ENCODE measurements around the gene RASGEF1C. TPM values are rescaled to one million over a fixed set of nuclear protein-coding genes. Genes with fewer than 3 reads are reported as not detected.

The RASGEF1C gene
- total and polyA plus RNA-seq, 2 of the 13 experiments (the other 11 are each of a cell fraction or from before 2014, with no cell fraction given) = not detected

- TF ChIP-seq KAT2B (IDR thresholded peaks at IDR 0.05; ENCODE audit: borderline replicate concordance, low read depth, low read length) = no peak
- no peak for TF ChIP-seq ZNF775 (CRISPR knock-in tag; IDR thresholded peaks at IDR 0.05; ENCODE audit: borderline replicate concordance)
- TF ChIP-seq KDM1A (CRISPR knock-in tag; IDR thresholded peaks at IDR 0.05) = no peak
- TF ChIP-seq ZNF414 (CRISPR knock-in tag; IDR thresholded peaks at IDR 0.05) = no peak
- no peak for TF ChIP-seq ZNF24 (IDR thresholded peaks at IDR 0.05)
- no peak for TF ChIP-seq NFE2L1 (CRISPR knock-in tag; IDR thresholded peaks at IDR 0.05; ENCODE audit: borderline replicate concordance)
- no peak for TF ChIP-seq ZMAT5 (CRISPR knock-in tag; IDR thresholded peaks at IDR 0.05; ENCODE audit: borderline replicate concordance, low read depth)
- no peak for TF ChIP-seq ZNF232 (CRISPR knock-in tag; IDR thresholded peaks at IDR 0.05; ENCODE audit: borderline replicate concordance)
- TF ChIP-seq ARNTL (CRISPR knock-in tag; IDR thresholded peaks at IDR 0.05) = no peak
These were observed 8.8 kb upstream of the RASGEF1C start (continued) for GRCh38 chr5:180217797-180218196.

GRCh38 chr5:180216646-180217171 lies 7.7 kb upstream of the RASGEF1C start:
- Histone ChIP-seq H3K27ac (ENCODE audit: extremely low read length, insufficient read depth, low read length) (no peak overlapping the region), H3K79me2 (ENCODE audit: insufficient read depth, low read length) (no peaks in the 10 kb centered on the region), H3K27me3 (ENCODE audit: control insufficient read depth in 1 of 2, insufficient read depth in 2 of 2, low read length in 2 of 2) (peaks cover 0 to 5% of the 10 kb centered on the region in 2 experiments; a peak in 2 of 5 replicates), H3K4me3 (replicated peaks in 1 of 3; ENCODE audit: insufficient read depth in 1 of 3, low read depth in 2 of 3, low read length in 3 of 3) (no peak overlapping the region), H2AFZ (ENCODE audit: low read length) (no peak overlapping the region), H3K4me1 (ENCODE audit: insufficient read depth, low read length) (no peaks in the 10 kb centered on the region), H3K9me3 (ENCODE audit: low read length) (no peaks in the 10 kb centered on the region), H3K9ac (ENCODE audit: insufficient read depth, low read depth, low read length) (no peak overlapping the region), H4K20me1 (ENCODE audit: insufficient read depth, low read length) (no peaks in the 10 kb centered on the region), H3K4me2 (ENCODE audit: low read depth, low read length) (no peak overlapping the region), H3K36me3 (replicated peaks in 1 of 2; ENCODE audit: control insufficient read depth in 1 of 2, insufficient read depth in 2 of 2, low read length in 2 of 2) (no peaks in the 10 kb centered on the region)
- WGBS (ENCODE audit: low lambda C conversion rate) = 41% methylated on average over 11 of the region's 15 CpGs
- in situ Hi-C loops (cut with HindIII; ENCODE audit: extremely low pct_ligation_motif_present, low pct_unique_long_range_greater_than_20kb) (loop anchor here (25.0 kb wide), 1 partner anchor 246 kb away; no protein-coding TSS in a partner anchor), intact Hi-C loops (cut with micrococcal nuclease; ENCODE audit: unreplicated experiment) (no loop called here)
- ATAC-seq (no peak), FAIRE-seq (no peak), DNase-seq (ENCODE audit: low spot score) (no peak)
- ChIA-PET POLR2A (no interaction called here), CTCF (ENCODE audit: low intra/inter-chr PET ratio, low total read pairs) (no interaction called here)
- no TSS peak for BruUV-seq (replicated peaks)
- TF ChIP-seq ZFP37 (CRISPR knock-in tag; IDR thresholded peaks at IDR 0.05; ENCODE audit: borderline replicate concordance) = no peak
- TF ChIP-seq ZNF546 (CRISPR knock-in tag; conservative IDR thresholded peaks at IDR 0.05) = no peak
- no peak for TF ChIP-seq TRAFD1 (CRISPR knock-in tag; IDR thresholded peaks at IDR 0.05; ENCODE audit: borderline replicate concordance)
- TF ChIP-seq NR0B2 (CRISPR knock-in tag; IDR thresholded peaks at IDR 0.05) = no peak
- TF ChIP-seq NFIC (IDR thresholded peaks at IDR 0.05; ENCODE audit: low read length) = no peak
- TF ChIP-seq MTERF4 (CRISPR knock-in tag; IDR thresholded peaks at IDR 0.05) = no peak
- no peak for TF ChIP-seq ZNF234 (CRISPR knock-in tag; conservative IDR thresholded peaks at IDR 0.05)
- no peak for TF ChIP-seq USF2 (IDR thresholded peaks at IDR 0.05; ENCODE audit: low read depth, low read length)
- no peak for TF ChIP-seq USF2 (CRISPR knock-in tag; IDR thresholded peaks at IDR 0.05; ENCODE audit: borderline replicate concordance)
